Measurements from ENCODE around the gene TUBB4B.

Gene TUBB4B

GRCh38 chr9:137252555-137253506, 11.7 kb downstream of the TUBB4B start:
- DNase-seq (ENCODE audit: low spot score) = no peak
- in situ Hi-C loops (cut with MboI; ENCODE audit: low sequenced_read_pairs, unreplicated experiment) = no loop called here
- TF ChIP-seq CTCF (IDR thresholded peaks at IDR 0.05; ENCODE audit: borderline replicate concordance, control extremely low read depth, extremely low read depth, insufficient read depth, missing control alignments) = no peak

DNA sequence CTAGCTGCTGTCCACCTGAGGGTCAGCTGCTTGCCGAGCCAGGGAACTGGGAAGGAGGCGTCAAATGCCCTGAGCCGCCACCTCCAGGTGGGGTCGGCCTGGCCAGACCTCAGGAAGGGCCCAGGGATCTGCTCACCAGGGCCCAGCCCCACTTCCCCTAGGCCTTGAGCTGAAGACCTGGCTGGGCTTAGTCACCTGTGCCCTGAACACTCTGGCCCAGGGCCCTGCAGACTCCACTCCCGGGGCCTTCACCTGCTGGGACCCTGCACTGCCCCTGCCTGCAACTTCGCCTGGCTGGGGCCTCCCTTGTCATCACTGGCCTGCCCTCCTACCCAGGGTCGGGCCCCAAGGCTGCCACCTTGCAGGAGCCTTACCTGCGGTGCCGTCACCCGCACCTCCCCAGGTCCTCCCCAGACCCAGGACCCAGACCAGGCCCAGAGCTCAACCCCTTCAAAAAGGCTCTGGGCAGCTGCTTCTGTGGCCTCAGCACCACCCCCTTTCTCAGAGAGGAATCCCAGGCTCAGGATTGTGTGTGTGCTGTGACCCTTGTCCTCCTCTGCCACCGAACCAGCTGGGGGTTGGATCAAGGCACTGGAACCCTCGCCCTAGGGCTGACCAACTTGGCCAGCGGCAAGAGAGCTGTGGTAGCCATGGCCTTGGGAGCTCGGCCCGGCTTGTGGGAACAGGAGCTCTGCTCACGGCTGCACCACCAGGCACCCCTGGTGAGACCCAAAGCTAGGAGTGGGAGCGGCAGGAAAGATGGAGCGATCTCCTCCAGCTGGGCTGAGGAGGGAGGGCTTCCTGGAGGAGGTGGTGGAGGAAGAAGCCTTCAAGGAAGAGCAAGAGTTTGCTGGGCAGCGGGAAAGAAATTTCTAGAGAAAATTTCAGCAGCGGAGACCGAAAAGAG, 12.9 kb downstream of the TUBB4B start:
- DNase-seq (ENCODE audit: low spot score) = no peak
- TF ChIP-seq CTCF (IDR thresholded peaks at IDR 0.05; ENCODE audit: borderline replicate concordance, control extremely low read depth, extremely low read depth, insufficient read depth, missing control alignments) = no peak
- in situ Hi-C loops (cut with MboI; ENCODE audit: low sequenced_read_pairs, unreplicated experiment) = no loop called here

DNA sequence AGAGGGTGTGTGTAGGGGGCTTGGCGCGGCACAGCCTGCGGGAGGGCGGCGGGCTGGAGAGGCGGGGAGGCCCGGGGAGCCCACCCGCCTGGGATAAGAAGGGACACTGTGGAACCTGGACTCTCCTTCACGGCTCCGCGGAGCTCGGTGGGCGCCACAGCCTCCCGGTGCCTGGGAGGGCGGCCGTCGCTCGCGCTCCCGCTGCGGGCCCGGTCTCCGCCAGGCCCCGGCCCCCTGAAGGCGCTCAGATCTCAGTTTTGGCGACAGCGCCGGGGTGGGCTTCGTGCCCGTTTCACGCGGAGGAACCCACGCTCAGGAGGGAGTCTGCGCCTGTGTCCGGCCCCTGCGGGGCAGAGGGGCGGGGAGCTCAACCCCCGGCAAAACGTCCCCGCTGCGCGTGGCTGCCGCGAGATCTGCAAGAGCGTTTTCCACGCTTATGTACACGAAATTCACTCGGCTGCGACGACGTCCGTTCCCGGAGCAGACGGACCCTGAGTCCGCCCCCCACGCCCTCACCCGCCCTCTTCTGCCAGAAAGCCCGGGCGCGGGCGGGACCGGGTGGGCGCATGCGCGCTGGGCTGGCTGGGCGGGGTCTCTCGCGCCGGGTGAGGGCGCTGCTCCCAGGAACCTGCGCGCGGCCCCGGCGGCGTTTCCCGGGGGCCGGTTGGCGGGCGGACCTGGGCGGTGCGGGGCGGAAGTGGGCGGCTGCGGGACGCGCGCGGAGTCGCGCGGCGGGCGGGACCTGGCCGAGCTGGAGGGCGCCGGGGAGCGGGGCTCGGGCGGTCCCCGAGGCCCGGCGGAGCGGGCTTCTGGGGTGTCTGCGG, 13.7 kb downstream of the TUBB4B start, which contains the start of gene NELFB:
NELFB (plus strand) TSS at position 704 of the 824 bp plus-strand sequence.
- peak; percentile 100 for DNase-seq (ENCODE audit: low spot score)
- TF ChIP-seq CTCF (IDR thresholded peaks at IDR 0.05; ENCODE audit: borderline replicate concordance, control extremely low read depth, extremely low read depth, insufficient read depth, missing control alignments) = no peak
- in situ Hi-C loops (cut with MboI; ENCODE audit: low sequenced_read_pairs, unreplicated experiment) = no loop called here

GRCh38 chr9:137255448-137256114, 14.5 kb downstream of the TUBB4B start:
- no peak for TF ChIP-seq CTCF (IDR thresholded peaks at IDR 0.05; ENCODE audit: borderline replicate concordance, control extremely low read depth, extremely low read depth, insufficient read depth, missing control alignments)
- no peak for DNase-seq (ENCODE audit: low spot score)
- in situ Hi-C loops (cut with MboI; ENCODE audit: low sequenced_read_pairs, unreplicated experiment) = no loop called here

GRCh38 chr9:137256362-137256761, 15.3 kb downstream of the TUBB4B start:
- no peak for DNase-seq (ENCODE audit: low spot score)
- in situ Hi-C loops (cut with MboI; ENCODE audit: low sequenced_read_pairs, unreplicated experiment) = no loop called here
- no peak for TF ChIP-seq CTCF (IDR thresholded peaks at IDR 0.05; ENCODE audit: borderline replicate concordance, control extremely low read depth, extremely low read depth, insufficient read depth, missing control alignments)
